Measurements from ENCODE around the gene THSD7B.

DNA sequence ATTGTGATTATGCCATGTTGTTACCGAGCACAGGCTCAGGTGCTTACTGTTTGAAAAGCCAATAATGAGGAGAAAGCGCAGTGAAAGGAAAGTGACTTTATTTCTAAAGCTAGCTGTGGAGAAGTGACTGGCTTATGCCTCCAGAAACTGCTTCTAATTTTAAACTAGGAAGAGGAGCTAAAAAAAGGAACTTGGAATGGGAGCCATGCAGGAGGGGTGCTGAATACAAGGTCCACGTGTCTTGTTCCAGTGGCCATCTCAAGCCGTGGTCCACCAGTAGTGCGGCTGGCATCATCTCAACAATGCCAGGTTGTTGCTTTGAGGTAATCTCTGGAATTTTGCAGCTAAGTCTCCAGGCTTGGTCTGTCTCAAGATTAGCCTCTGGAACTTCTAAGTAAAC lies 282.0 kb downstream of the THSD7B start:
- no peak for TF ChIP-seq GATAD2B (conservative IDR thresholded peaks at IDR 0.05; ENCODE audit: low read depth)
- TF ChIP-seq KDM1A (IDR thresholded peaks at IDR 0.05; ENCODE audit: borderline replicate concordance), result no peak
- TF ChIP-seq CREM (IDR thresholded peaks at IDR 0.05; ENCODE audit: low read depth), result no peak
- TF ChIP-seq POLR2AphosphoS2 (IDR thresholded peaks at IDR 0.05; ENCODE audit: low read depth, low read length), result no peak
- no peak for TF ChIP-seq POLR2AphosphoS5 (IDR thresholded peaks at IDR 0.05; ENCODE audit: low read length)
- TF ChIP-seq, protein P1, sequence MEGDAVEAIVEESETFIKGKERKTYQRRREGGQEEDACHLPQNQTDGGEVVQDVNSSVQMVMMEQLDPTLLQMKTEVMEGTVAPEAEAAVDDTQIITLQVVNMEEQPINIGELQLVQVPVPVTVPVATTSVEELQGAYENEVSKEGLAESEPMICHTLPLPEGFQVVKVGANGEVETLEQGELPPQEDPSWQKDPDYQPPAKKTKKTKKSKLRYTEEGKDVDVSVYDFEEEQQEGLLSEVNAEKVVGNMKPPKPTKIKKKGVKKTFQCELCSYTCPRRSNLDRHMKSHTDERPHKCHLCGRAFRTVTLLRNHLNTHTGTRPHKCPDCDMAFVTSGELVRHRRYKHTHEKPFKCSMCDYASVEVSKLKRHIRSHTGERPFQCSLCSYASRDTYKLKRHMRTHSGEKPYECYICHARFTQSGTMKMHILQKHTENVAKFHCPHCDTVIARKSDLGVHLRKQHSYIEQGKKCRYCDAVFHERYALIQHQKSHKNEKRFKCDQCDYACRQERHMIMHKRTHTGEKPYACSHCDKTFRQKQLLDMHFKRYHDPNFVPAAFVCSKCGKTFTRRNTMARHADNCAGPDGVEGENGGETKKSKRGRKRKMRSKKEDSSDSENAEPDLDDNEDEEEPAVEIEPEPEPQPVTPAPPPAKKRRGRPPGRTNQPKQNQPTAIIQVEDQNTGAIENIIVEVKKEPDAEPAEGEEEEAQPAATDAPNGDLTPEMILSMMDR (IDR thresholded peaks at IDR 0.05 in 2 of 3, conservative IDR thresholded peaks at IDR 0.05 in 1 of 3; ENCODE audit: control insufficient read depth in 2 of 3, extremely low read depth in 1 of 3, insufficient read depth in 1 of 3, low read depth in 3 of 3, low read length in 3 of 3), result no peak
